22Rv1 (cell line): ENCODE data around the gene FOXJ3.

ENCODE experiments used
- ZFX ChIP-seq: fragments of 450-650 bp; IDR thresholded peaks from 2 replicates; pipeline ENCODE4 v1.6.1; 2017; ENCODE audit warnings: antibody characterized with exemption, borderline replicate concordance
- TF ChIP-seq, protein P1 (sequence below): fragments of 450-650 bp; IDR thresholded peaks from 2 replicates; pipeline ENCODE4 v1.5.1; 2017; ENCODE audit warnings: mild to moderate bottlenecking

DNA sequence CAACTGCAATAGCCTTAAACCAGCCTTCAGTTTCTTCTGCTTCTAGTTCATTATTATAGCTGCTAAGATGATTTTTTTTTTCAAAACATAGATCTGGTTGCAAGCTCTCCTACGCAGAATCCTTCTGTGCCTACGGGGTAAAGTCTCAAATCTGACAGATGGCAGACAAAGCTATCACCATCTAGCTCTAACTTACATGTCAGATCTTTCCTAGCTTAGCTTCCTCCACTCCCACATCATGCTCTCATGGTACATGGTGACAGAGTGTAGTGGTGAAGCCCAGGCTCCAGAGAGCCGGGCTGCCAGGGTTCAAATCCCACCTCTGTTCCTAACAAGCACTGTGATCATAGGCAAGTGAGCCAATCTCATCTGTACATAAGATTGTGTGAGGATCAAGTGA lies 206.1 kb downstream of the FOXJ3 start:
- TF ChIP-seq, protein P1, sequence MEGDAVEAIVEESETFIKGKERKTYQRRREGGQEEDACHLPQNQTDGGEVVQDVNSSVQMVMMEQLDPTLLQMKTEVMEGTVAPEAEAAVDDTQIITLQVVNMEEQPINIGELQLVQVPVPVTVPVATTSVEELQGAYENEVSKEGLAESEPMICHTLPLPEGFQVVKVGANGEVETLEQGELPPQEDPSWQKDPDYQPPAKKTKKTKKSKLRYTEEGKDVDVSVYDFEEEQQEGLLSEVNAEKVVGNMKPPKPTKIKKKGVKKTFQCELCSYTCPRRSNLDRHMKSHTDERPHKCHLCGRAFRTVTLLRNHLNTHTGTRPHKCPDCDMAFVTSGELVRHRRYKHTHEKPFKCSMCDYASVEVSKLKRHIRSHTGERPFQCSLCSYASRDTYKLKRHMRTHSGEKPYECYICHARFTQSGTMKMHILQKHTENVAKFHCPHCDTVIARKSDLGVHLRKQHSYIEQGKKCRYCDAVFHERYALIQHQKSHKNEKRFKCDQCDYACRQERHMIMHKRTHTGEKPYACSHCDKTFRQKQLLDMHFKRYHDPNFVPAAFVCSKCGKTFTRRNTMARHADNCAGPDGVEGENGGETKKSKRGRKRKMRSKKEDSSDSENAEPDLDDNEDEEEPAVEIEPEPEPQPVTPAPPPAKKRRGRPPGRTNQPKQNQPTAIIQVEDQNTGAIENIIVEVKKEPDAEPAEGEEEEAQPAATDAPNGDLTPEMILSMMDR = no peak
- no peak for TF ChIP-seq ZFX
